ENCODE measurements around the gene NCKIPSD. TPM values are rescaled to one million over a fixed set of nuclear protein-coding genes. Genes with fewer than 3 reads are reported as not detected.

The NCKIPSD gene
- total RNA-seq, 6 experiments from 2014 or later: 20.5 to 27.3 (median 23.0) TPM

DNA sequence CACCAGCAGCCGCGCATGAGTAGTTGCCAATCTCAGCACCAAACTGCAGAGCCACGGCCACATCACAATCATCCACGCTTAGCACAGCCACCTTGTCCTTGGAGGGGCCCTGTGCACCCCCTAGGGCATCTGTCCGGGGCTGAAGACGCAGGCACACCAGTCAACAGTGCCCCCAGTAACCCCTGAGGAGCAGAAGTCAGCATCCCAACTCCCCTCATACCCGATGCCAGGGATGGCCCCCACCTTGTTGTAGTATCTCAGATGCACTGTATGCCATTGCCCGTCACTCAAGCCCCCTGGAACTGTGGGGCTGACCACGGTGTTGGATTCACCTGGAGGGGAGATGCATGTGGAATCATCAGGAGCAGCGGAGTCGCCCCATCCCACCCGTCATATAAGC, 30.7 kb downstream of the NCKIPSD start:
- Mint-ChIP-seq H3K27ac (no peak overlapping the region), H3K36me3 (ENCODE audit: low read depth) (peaks cover 16% of the 10 kb centered on the region; the same call in 1 of the 2 replicates), H3K4me3 (0 out of 2 replicates have a peak overlapping the region, but pooled peaks have one; percentile 17), H3K27me3 (ENCODE audit: insufficient read depth) (peaks cover 7% of the 10 kb centered on the region), H3K4me1 (ENCODE audit: low read depth) (no peaks in the 10 kb centered on the region), H3K9me3 (peaks cover 3% of the 10 kb centered on the region)
- no peak for DNase-seq
- TF ChIP-seq, protein P1, sequence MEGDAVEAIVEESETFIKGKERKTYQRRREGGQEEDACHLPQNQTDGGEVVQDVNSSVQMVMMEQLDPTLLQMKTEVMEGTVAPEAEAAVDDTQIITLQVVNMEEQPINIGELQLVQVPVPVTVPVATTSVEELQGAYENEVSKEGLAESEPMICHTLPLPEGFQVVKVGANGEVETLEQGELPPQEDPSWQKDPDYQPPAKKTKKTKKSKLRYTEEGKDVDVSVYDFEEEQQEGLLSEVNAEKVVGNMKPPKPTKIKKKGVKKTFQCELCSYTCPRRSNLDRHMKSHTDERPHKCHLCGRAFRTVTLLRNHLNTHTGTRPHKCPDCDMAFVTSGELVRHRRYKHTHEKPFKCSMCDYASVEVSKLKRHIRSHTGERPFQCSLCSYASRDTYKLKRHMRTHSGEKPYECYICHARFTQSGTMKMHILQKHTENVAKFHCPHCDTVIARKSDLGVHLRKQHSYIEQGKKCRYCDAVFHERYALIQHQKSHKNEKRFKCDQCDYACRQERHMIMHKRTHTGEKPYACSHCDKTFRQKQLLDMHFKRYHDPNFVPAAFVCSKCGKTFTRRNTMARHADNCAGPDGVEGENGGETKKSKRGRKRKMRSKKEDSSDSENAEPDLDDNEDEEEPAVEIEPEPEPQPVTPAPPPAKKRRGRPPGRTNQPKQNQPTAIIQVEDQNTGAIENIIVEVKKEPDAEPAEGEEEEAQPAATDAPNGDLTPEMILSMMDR (IDR thresholded peaks at IDR 0.05): no peak

DNA sequence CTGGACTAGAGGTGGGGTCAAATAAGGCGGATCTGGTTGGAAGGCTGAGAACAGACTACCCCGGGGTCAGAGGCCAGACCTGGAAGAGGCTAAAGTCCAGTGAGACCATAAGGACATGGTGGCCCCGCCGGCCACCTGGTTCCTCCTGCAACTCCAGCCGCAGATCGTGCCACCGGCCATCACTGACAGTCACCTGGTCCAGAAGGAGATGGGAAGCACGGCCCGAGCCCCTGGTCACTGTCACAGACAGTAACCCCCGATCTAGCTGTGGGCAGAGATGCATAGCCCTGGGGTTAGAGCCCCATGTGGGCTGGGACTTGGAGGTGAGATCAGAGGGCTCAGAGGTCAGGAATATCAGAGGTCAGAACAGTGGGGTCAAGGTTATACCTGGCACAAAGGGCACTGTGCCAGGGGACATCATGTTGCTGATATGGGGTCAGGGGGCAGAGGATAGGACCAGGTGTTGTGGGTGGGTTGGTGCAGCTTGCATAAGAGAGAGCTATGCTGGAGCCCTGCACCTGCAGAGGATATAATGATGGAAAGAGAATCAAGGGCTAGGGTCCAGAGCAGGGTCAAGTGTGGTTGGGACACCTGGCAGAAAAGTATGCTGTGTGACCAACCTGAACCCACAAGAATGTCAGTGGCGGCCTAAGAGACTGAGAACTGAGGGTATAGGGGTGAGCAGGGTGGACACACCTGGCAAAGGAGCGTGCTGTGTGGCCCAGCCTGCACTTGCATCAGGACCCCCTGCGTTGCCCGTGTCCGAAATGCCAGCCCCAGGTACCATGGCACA, 32.6 kb downstream of the NCKIPSD start:
- no peak for DNase-seq
- peaks cover 4% of the 10 kb centered on the region for H3K27me3 Mint-ChIP-seq (ENCODE audit: insufficient read depth)
- no peaks in the 10 kb centered on the region for H3K9me3 Mint-ChIP-seq
- no peaks in the 10 kb centered on the region for H3K36me3 Mint-ChIP-seq (ENCODE audit: low read depth)
- H3K27ac Mint-ChIP-seq: no peak overlapping the region
- no peaks in the 10 kb centered on the region for H3K4me1 Mint-ChIP-seq (ENCODE audit: low read depth)
- no peak overlapping the region for H3K4me3 Mint-ChIP-seq
- TF ChIP-seq, protein P1 (IDR thresholded peaks at IDR 0.05): no peak

DNA sequence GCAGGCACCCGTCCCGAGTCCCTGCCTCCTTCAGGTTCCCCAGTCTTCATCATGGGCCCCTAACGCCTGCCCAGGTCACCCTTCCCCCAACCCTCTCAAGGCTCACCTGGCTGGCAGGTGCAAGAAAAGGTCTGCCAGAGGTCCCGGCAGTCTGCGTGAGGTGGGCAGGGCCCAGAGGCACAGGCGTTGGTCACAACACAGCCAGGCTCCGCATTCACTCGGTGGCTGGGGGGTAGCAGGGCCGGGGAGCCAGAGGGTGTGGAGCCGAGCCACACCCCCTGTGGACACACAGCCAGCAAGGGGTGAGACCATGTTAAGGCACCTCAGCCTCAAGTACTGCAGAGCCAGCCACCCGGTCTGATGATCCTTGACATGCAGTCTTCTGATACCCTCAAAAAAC, 33.9 kb downstream of the NCKIPSD start:
- peaks cover 4% of the 10 kb centered on the region for H3K27me3 Mint-ChIP-seq (ENCODE audit: insufficient read depth)
- H3K4me3 Mint-ChIP-seq: no peak overlapping the region
- H3K4me1 Mint-ChIP-seq (ENCODE audit: low read depth): no peaks in the 10 kb centered on the region
- no peaks in the 10 kb centered on the region for H3K36me3 Mint-ChIP-seq (ENCODE audit: low read depth)
- TF ChIP-seq, protein P1 (IDR thresholded peaks at IDR 0.05): no peak
- H3K27ac Mint-ChIP-seq: no peak overlapping the region
- no peaks in the 10 kb centered on the region for H3K9me3 Mint-ChIP-seq
- DNase-seq: no peak

DNA sequence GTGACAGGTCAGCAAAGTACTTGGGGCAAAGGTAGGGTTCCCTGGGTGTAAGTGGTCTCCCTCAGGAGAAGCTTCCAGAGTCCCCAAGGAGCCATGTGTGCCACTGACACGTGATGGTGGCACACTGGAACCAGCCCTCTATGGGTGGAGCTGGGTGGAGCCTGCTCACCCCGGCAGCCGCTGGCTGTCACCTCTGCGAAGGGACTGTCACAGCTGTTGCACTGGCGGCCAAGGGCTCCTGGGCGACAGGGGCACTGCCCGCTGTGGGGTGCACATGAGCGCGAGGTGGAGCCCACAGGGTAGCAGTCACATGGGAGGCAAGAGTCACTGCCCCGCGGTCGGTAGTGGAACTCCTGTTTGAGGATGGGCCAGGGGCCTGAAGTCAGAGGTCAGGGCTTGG, 35.0 kb downstream of the NCKIPSD start:
- H3K27me3 Mint-ChIP-seq (ENCODE audit: insufficient read depth): peaks cover 4% of the 10 kb centered on the region
- no peak overlapping the region for H3K4me3 Mint-ChIP-seq
- no peaks in the 10 kb centered on the region for H3K9me3 Mint-ChIP-seq
- TF ChIP-seq, protein P1 (IDR thresholded peaks at IDR 0.05): no peak
- no peak for DNase-seq
- no peak overlapping the region for H3K27ac Mint-ChIP-seq
- H3K36me3 Mint-ChIP-seq (ENCODE audit: low read depth): no peaks in the 10 kb centered on the region
- no peaks in the 10 kb centered on the region for H3K4me1 Mint-ChIP-seq (ENCODE audit: low read depth)

DNA sequence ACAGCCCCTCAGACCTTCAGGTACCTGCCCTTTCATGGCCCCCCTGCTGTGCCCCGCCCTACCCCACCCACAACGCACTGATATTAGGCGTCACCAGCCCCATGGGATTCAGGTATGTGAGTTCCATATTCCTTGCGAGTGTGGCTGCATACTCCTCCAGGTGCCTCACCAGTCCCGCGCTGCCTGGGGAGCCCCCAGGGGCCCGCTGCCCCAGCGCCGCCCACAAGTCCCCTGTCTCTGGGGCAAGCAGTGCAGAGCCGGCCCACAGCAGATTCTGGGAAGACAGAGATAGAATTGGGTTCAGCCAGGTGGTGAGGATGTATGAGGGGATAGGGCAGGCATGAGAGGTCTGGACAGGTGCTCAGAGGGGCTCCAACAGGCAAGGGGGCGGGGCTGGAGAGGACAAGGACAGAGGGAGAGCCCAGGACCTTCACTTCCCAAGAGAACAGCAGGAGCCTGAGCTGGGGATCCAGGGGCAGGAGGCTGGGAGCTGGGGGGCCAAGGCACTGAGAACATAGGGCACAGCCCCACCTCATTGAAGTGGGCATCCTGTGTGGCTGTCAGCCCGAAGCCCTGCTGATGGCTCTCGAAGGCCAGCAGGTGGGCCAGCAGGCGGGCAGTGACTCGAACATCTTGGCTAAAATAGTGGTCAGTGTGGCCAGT, 37.4 kb downstream of the NCKIPSD start:
- Mint-ChIP-seq H3K27ac (no peak overlapping the region), H3K4me3 (no peak overlapping the region), H3K9me3 (no peaks in the 10 kb centered on the region), H3K4me1 (ENCODE audit: low read depth) (no peaks in the 10 kb centered on the region), H3K27me3 (ENCODE audit: insufficient read depth) (peaks cover 7% of the 10 kb centered on the region), H3K36me3 (ENCODE audit: low read depth) (no peaks in the 10 kb centered on the region)
- TF ChIP-seq, protein P1 (IDR thresholded peaks at IDR 0.05): no peak
- DNase-seq: no peak

Data from HFFc6 (cell line).